Skin of body (tissue), 2 donors: Measurements from ENCODE around the gene CASKIN1. TPM values are rescaled to one million over a fixed set of nuclear protein-coding genes. Genes with fewer than 3 reads are reported as not detected.
A peak's percentile ranks its signal among the peaks of the same experiment; 100 is the strongest.

Source experiments
- DNase-seq: peaks from one replicate; lab custom pipeline; 2025; lab: John Stamatoyannopoulos, UW
- total RNA-seq: library from RNA; depleted of rRNA; stranded (reverse); fragments of >200 nt; gene quantifications from one replicate; pipeline ENCODE4 v1.2.3, GENCODE V29; 2014

CASKIN1 gene
- total RNA-seq, 1 donor from 2014 or later, result 0.79 TPM

- DNase-seq, result no peak
These were observed 863 bp downstream of the CASKIN1 start for GRCh38 chr16:2195322-2196161.

GRCh38 chr16:2194852-2195321 is 1.5 kb downstream of the CASKIN1 start:
- no peak for DNase-seq

GRCh38 chr16:2194166-2194834 is 2.1 kb downstream of the CASKIN1 start:
- peak; percentile 15 for DNase-seq

DNA sequence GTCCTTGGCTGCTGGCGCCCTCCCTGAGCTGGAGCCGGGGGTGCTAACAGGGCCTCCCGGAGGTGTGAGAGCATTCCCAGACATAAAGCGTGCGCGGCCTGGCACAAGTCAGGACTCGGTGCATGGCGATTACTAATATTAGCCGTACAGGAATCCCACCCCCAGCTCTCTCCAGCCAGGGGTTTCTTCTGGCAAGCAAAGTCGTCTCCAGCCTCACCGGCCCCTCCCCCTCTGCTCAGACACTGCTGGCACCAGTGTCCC is 5.0 kb downstream of the CASKIN1 start:
- no peak for DNase-seq

- no peak for DNase-seq
These were observed 5.6 kb downstream of the CASKIN1 start for GRCh38 chr16:2190659-2191445.

DNA sequence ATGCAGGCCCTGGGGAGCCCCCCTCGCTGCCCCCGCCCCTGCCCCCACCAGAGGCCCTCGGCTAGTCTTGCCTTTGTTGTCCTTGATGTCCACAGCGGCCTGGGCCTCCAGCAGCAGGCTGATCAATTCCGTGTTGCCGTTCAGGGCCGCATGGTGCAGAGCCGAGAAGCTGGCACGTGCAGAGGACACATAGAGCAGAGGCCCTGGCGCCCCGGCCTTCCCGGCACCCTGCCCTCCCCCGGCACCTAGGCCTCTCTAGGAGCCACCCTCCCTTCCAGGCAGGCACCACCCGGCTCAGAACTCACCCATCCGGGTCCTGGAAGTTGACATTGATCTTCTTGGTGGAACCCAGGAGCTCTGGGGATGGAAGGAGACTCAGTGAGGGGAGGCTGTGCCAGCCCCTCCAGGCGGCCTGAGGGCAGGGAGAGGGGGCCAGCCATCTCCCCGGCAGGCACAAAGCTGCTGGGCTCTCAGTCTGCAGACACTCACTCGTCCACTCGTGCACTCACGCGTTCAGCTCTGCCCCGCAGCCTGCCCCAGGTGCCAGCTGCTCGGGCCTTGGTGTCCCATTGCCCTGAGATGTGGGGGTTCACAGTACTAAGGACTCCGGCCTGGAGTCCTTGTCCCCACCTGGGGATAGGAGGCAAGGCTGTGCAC is 6.3 kb downstream of the CASKIN1 start:
- no peak for DNase-seq

DNA sequence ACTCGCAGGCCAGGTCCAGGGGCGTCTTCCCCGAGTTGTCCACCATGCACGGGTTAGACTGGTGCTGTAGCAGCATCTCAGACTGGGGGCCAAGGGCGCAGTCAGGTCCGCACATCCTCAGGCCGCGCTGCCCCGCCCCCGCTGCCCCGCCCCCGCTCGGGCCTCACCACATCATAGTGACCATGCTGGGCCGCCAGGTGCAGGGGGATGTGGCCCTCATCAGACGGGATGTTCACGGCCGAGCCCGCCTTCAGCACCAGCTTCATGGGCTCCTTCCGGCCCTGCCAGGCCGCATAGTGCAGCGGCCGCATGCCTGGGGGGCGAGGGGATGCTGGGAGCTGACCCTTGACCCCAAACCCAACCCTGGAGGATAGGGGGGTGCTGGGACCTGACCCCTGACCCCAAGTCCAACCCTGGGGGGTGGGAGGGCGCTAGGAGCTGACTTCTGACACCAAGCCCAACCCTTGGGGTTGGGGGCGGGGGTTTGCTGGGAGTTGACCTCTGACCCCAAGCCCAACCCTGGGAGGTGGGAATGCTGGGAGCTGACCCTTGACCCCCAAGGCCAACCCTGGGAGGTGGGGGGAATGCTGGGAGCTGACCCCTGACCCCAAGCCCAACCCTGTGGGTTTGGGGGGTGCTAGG is 7.0 kb downstream of the CASKIN1 start:
- no peak for DNase-seq

GRCh38 chr16:2188395-2188794 is 8.0 kb downstream of the CASKIN1 start:
- DNase-seq, result no peak

GRCh38 chr16:2187212-2187611 is 9.2 kb downstream of the CASKIN1 start:
- no peak for DNase-seq

DNA sequence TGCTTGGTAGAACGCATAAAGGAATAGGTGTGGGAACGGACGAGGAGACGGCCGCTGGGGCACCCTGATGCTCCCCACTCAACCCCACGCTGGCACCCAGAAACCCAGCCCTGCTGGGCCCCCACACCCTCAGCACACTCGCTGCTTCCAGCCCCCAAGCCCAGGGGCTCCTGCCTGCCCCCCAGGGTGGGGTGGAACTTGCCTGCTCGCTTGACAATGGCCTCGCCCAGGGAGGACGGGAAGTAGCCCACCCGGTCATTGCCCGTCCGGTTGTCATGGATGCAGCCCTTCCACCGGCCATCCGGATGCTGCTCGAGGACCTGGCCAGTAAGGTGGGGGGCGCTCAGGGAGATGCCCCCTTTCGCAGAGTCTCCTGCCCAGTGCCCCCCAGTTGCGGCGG is 9.9 kb downstream of the CASKIN1 start:
- no peak for DNase-seq

DNA sequence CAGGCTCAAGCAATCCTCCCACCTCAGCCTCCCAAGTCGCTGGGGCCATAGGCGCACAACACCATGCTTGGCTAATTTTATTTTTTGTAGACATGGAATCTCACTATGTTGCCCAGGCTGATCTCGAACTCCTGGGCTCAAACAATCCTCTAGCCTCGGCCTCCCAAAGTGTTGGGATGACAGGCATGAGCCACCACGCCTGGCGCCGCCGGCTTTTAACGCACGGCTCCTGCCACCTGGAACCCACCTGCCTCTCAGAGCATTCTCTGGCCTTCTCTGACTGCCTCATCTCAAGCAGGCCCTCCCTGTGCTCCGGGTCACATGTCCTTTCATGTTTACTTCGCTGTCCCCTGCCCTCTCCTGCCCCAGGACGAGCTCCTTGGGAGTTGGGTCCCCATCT is 10.3 kb downstream of the CASKIN1 start:
- DNase-seq, result no peak

DNA sequence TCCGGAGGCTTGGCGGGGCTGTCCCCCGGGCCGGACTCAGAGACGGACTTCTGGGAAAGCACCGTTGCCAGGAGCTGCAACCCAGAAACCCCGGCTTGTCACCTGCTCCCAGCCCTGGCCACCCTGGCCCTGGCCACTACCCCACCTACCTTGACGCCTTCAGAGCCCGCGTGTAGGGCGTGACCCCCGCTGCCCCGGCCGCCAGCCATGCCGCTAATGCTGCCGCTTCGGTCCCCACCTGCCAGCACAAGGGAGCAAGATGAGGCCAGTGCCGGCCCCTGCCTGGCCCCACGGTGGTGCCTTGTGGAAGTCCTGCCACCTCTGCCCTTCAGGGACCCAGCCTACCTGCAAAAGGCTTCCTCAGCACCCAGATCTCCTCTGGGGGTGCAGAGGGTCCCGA is 11.4 kb downstream of the CASKIN1 start:
- DNase-seq, result no peak

GRCh38 chr16:2184346-2184745 is 12.1 kb downstream of the CASKIN1 start:
- no peak for DNase-seq

GRCh38 chr16:2183671-2184070 is 12.7 kb downstream of the CASKIN1 start:
- DNase-seq, result no peak

GRCh38 chr16:2181952-2182351 is 14.5 kb downstream of the CASKIN1 start:
- DNase-seq, result no peak

GRCh38 chr16:2180962-2181923 is 15.2 kb downstream of the CASKIN1 start:
- DNase-seq, result no peak

GRCh38 chr16:2180461-2180860 is 15.9 kb downstream of the CASKIN1 start:
- no peak for DNase-seq

DNA sequence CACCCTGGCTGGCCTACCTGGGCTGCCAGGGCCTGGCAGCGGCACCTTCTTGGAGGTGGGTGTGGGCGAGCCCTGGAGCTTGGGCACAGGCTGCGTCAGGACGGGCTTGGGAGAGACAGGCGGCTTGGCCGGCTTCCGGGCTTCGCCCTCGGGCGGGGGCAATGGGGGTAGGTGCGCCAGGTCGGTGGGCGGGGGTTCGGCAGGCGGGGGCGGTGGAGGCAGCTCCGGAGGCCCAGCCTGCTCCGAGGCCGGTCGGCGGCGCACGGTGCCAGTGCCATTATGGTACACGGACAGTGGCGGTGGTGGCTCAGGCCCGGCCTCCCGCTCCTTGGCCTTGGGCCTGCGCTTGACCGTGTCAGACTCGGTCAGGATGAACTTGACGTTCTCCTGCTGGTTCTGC is 16.8 kb downstream of the CASKIN1 start:
- DNase-seq, result no peak

DNA sequence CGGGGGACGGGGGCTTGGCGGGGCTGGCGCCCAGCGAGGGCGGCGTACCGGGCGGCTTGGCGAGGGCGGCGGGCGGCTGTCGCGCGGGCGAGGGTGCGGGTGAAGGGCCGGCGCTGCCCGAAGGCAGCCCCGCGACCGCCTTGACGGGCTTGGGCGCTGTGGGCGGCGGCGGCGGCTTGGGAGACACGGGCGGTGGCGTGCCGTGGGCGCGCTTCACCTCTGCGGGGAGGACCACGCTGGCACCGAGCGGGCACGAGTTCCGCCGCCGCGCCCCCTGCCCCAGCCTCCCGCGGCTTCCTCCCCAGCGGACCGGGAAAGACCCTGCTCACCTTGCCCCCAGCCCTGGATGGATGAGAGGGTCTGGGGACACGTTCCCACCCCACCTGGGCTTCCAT is 17.3 kb downstream of the CASKIN1 start:
- DNase-seq, result no peak
